ENCODE measurements around the gene PLCG1.

Gene PLCG1

GRCh38 chr20:41141153-41141815 lies 3.9 kb downstream of the PLCG1 start:
- in situ Hi-C loops (cut with HindIII; ENCODE audit: low sequenced_read_pairs) = no loop called here

- in situ Hi-C loops (cut with HindIII; ENCODE audit: low sequenced_read_pairs) = no loop called here
Observed at GRCh38 chr20:41142245-41142644, 4.9 kb downstream of the PLCG1 start.

DNA sequence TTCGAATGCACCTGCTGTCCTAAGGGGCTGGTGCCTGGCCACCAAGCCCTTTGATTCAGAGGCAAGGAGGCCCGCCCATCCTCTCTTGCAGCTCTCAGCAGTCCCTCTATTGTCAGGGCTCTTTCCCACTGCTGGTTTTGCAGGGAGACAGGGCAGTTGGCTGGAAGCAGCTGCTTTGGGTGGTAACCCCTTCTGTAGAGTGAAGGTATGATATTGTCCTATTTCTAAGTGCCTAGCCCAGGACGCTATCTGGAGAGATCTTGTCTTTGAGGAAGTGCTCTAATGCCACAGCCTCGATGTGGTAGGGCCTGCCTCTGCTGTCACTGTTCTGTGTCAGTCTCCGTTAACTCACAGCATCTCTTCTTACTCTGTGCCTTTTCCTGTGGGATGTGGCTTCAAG lies 5.6 kb downstream of the PLCG1 start:
- in situ Hi-C loops (cut with HindIII; ENCODE audit: low sequenced_read_pairs) = no loop called here

DNA sequence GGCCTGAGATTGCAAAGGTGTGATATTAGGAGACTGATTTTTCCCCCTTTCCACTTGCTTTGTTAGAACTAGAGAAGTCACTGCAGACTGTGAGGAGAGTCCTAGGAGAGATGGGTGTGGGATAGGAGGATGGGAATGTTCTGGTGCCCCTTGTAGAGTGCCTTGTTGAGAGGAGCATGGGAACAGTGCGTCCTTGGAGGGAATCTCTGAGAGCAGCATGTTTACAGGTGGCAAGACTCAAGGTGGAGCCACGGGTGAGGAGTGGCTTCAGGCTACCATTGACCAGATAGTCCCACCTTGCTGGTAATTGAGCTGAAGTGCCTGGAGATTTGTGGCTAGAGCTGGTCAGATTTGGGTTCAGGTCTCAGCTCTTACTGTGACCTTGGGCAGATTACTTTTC lies 6.0 kb downstream of the PLCG1 start:
- in situ Hi-C loops (cut with HindIII; ENCODE audit: low sequenced_read_pairs) = no loop called here

GRCh38 chr20:41145317-41145716 lies 8.0 kb downstream of the PLCG1 start:
- in situ Hi-C loops (cut with HindIII; ENCODE audit: low sequenced_read_pairs) = no loop called here

DNA sequence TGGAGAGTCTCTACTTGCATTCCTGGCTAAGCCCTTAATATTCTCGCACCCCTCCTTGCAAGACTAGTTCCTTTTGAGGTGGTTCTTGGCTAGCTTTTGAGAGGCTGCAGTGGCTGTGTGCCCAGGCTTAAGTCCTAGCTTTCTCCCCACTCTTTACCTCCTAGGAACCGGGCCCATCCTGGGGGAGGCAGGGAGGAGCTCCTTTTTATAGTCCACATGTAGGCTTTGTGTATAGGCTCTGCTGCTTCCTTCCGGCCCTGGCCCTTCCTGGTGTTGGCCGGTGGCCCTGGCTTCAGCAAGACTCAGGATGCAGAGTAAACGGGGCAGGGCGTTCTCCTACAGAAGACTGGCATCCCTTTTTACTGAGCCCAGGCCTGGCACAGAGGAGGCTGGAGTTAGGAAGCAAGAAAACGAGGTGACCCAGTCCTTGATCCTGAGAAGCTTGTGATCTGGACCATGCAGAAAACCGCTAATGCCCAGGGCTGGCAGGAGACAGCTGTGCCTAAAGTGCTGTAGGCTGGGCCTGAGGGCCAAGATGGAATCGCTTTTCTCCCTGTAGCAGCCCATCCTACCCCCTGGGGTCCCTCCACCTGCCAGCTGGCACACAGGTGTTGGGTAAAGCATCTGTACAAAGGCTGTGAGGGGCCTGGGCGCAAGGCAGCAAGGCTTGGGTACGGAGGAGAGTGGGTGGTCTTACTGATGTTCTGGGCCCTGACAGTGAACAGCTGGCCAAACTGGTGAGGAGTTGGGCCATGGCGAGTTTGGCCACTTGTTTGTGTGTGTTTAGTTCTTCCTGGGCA lies 8.7 kb downstream of the PLCG1 start:
- in situ Hi-C loops (cut with HindIII; ENCODE audit: low sequenced_read_pairs) = no loop called here

GRCh38 chr20:41147767-41148191 lies 10.4 kb downstream of the PLCG1 start:
- in situ Hi-C loops (cut with HindIII; ENCODE audit: low sequenced_read_pairs) = no loop called here

- in situ Hi-C loops (cut with HindIII; ENCODE audit: low sequenced_read_pairs) = no loop called here
Observed at GRCh38 chr20:41148942-41149341, 11.6 kb downstream of the PLCG1 start.

DNA sequence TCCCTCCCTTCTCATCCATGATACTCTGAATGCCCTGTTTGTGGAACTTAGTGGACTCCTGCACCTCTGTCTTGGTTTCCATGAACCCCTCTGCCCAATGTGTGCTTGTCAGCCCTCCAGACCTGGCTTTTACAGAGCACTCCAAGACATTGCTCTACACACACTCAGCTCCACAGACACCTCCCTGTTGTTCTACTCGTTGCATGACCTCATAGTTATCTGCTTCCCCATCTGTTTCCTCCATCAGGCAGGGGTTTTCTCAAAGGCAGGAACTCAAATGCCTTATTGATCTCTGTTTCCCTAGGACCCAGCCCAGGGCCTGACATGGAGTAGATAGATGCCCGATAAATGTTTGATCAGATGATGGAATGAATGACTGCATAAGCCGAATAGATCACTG lies 13.3 kb downstream of the PLCG1 start:
- in situ Hi-C loops (cut with HindIII; ENCODE audit: low sequenced_read_pairs) = no loop called here

- in situ Hi-C loops (cut with HindIII; ENCODE audit: low sequenced_read_pairs) = no loop called here
Observed at GRCh38 chr20:41151134-41151869, 14.0 kb downstream of the PLCG1 start.

- in situ Hi-C loops (cut with HindIII; ENCODE audit: low sequenced_read_pairs) = no loop called here
Observed at GRCh38 chr20:41152108-41152757, 14.9 kb downstream of the PLCG1 start.

GRCh38 chr20:41154436-41155176 lies 17.3 kb downstream of the PLCG1 start:
- in situ Hi-C loops (cut with HindIII; ENCODE audit: low sequenced_read_pairs) = no loop called here

DNA sequence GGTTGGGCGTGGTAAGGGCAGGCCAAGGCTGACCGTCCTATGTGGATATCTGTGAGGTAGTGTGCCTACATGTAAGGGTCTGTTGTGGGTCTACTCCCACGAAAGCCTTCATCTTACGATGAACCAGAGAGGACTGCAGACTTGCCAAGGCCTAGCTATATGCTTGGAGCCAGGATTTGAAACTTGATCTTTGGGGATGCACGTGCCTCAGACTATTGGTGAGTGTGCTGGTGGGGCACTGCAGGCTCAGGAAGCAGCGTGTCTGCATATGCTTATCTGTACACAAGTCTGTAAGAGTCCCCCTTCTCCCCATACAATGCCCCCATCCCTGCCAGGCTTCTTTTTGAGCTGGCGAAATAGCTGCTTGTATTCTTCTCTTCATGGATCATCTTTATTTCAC lies 17.9 kb downstream of the PLCG1 start:
- in situ Hi-C loops (cut with HindIII; ENCODE audit: low sequenced_read_pairs) = no loop called here

DNA sequence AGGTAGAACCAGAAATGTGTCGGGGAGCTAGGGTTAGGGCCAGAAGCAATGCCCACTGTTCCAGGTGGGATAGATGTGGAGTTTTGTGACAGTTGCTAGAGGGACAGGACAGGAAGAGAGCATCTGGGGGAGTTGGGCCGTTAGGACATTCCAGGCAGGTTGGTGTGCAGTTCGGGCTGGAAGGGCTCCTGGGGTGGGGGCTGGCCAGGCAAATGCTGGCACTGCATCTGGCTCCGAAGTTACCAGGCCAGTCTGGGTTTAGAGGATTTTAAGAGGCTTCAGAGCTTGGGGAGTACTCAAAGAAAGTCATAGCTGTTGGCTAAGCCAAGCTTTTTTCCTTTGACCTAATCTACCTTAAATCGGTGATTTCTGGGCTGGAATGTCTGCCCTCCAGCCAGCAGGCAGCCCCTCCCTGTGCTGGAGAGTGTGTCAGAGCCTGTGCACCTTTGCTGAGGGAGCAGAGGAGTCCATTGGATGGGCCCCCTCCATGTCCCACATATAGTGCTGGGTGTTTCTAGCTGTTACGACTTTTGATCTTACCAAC lies 20.8 kb downstream of the PLCG1 start:
- in situ Hi-C loops (cut with HindIII; ENCODE audit: low sequenced_read_pairs) = no loop called here

DNA sequence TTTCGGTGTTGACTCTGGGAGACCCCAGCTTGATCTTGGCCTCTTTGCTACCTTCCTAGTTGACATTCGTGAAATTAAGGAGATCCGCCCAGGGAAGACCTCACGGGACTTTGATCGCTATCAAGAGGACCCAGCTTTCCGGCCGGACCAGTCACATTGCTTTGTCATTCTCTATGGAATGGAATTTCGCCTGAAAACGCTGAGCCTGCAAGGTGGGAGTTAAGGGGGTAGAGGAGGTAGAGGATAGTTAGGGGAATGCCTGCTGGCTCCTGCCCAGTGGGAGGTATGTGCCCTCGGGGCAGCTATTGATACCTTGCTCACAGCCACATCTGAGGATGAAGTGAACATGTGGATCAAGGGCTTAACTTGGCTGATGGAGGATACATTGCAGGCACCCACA lies 22.2 kb downstream of the PLCG1 start:
- in situ Hi-C loops (cut with HindIII; ENCODE audit: low sequenced_read_pairs) = no loop called here

GRCh38 chr20:41160686-41161085 lies 23.3 kb downstream of the PLCG1 start:
- in situ Hi-C loops (cut with HindIII; ENCODE audit: low sequenced_read_pairs) = no loop called here

DNA sequence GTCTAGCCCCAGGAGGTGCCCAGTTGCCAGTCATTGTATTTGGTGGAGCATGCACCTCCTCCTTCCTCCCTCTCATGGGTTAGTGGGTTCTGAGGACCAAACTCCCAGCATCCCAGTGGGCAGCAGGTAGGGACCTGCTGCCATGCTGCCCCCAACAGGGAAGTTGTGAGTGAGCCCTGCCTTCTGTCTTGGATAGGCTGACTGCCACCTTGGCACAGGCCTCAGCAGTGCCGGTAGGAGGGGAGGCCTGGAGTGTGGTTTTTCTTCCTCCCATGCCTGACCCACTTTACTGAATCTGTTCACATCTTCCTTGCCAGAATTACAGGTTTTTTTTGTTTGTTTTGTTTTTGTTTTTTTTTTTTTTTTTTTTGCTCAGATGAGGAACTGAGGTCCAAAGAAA lies 24.5 kb downstream of the PLCG1 start:
- in situ Hi-C loops (cut with HindIII; ENCODE audit: low sequenced_read_pairs) = no loop called here

DNA sequence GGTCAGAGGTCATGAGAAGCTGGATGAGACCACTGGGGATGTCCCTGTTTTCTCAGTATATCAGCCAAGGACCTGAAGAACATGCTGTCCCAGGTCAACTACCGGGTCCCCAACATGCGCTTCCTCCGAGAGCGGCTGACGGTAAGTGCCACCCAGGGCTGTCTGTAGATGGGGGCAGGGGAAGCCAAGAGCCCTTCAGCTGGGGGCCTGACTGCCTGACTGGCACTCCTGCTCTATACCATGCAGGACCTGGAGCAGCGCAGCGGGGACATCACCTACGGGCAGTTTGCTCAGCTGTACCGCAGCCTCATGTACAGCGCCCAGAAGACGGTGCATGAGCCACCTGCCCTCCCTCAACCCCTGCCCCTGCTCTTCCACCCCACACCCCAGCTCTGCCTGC lies 25.1 kb downstream of the PLCG1 start:
- in situ Hi-C loops (cut with HindIII; ENCODE audit: low sequenced_read_pairs) = no loop called here

DNA sequence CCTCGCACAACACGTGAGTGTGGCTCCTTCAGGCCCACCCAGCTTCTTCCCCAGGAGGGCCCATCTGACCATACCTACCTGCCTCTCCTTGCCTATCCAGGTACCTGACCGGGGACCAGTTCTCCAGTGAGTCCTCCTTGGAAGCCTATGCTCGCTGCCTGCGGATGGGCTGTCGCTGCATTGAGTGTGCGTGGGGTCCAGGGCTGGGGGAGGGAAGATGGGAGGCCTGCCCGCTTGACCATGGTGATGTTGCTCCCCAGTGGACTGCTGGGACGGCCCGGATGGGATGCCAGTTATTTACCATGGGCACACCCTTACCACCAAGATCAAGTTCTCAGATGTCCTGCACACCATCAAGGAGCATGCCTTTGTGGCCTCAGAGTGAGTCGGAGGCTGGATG lies 26.5 kb downstream of the PLCG1 start:
- in situ Hi-C loops (cut with HindIII; ENCODE audit: low sequenced_read_pairs) = no loop called here
